ENCODE measurements around the gene RAB41. TPM values are rescaled to one million over a fixed set of nuclear protein-coding genes. Genes with fewer than 3 reads are reported as not detected.

Gene RAB41
- total RNA-seq, 3 donors from 2014 or later (not counting 1 experiment from before 2014, with no cell fraction given): not detected

- intact Hi-C loops (cut with micrococcal nuclease): no loop called here
- no peak overlapping the region for H3K27ac ChIP-seq (ENCODE audit: low read length)
These were observed 10.8 kb downstream of the RAB41 start for GRCh38 chrX:70292788-70293187.

GRCh38 chrX:70293621-70294020 is 11.6 kb downstream of the RAB41 start:
- ATAC-seq: no peak
- H3K9me3 ChIP-seq (ENCODE audit: control insufficient read depth, insufficient read depth, low read length): no peaks in the 10 kb centered on the region

More at GRCh38 chrX:70292788-70293187, 10.8 kb downstream of the RAB41 start:
- WGBS (ENCODE audit: insufficient coverage): no CpG with 5 or more reads among the region's 1 CpG
- Histone ChIP-seq H3K9me3 (ENCODE audit: control insufficient read depth, insufficient read depth, low read length) (no peaks in the 10 kb centered on the region), H3K4me1 (ENCODE audit: control insufficient read depth, insufficient read depth, low read length) (peaks cover 16% of the 10 kb centered on the region), H3K27me3 (ENCODE audit: control insufficient read depth, insufficient read depth, low read length) (no peaks in the 10 kb centered on the region), H3K4me3 (ENCODE audit: low read length) (no peak overlapping the region), H3K36me3 (ENCODE audit: control insufficient read depth, insufficient read depth, low read length) (no peaks in the 10 kb centered on the region)
- no peak for TF ChIP-seq CTCF (IDR thresholded peaks at IDR 0.05)
- H3K27ac Mint-ChIP-seq: no peak overlapping the region
- H3K36me3 Mint-ChIP-seq: no peaks in the 10 kb centered on the region
- H3K4me1 Mint-ChIP-seq: peaks cover 0 to 6% of the 10 kb centered on the region in 2 donors
- no peaks in the 10 kb centered on the region for H3K27me3 Mint-ChIP-seq (ENCODE audit: low read depth in 2 of 2)
- ATAC-seq: no peak
- no peak overlapping the region for H3K4me3 Mint-ChIP-seq
- no peak for DNase-seq
- no peaks in the 10 kb centered on the region for H3K9me3 Mint-ChIP-seq

GRCh38 chrX:70301716-70302115 is 19.7 kb downstream of the RAB41 start:
- Histone ChIP-seq H3K4me1 (ENCODE audit: control insufficient read depth, insufficient read depth, low read length) (no peaks in the 10 kb centered on the region), H3K27me3 (ENCODE audit: control insufficient read depth, insufficient read depth, low read length) (no peaks in the 10 kb centered on the region), H3K4me3 (ENCODE audit: low read length) (no peak overlapping the region), H3K9me3 (ENCODE audit: control insufficient read depth, insufficient read depth, low read length) (no peaks in the 10 kb centered on the region), H3K27ac (ENCODE audit: low read length) (no peak overlapping the region), H3K36me3 (ENCODE audit: control insufficient read depth, insufficient read depth, low read length) (no peaks in the 10 kb centered on the region)
- no peaks in the 10 kb centered on the region for H3K9me3 Mint-ChIP-seq
- H3K27me3 Mint-ChIP-seq (ENCODE audit: low read depth in 2 of 2): no peaks in the 10 kb centered on the region
- no peak for TF ChIP-seq CTCF (IDR thresholded peaks at IDR 0.05)
- H3K4me1 Mint-ChIP-seq: no peaks in the 10 kb centered on the region
- H3K4me3 Mint-ChIP-seq: no peak overlapping the region
- DNase-seq: no peak
- ATAC-seq: no peak
- H3K36me3 Mint-ChIP-seq: no peaks in the 10 kb centered on the region
- WGBS (ENCODE audit: insufficient coverage): no CpG with 5 or more reads among the region's 3 CpGs
- intact Hi-C loops (cut with micrococcal nuclease): no loop called here
- no peak overlapping the region for H3K27ac Mint-ChIP-seq

More at GRCh38 chrX:70293621-70294020, 11.6 kb downstream of the RAB41 start:
- 100% methylated on average over 2 of the region's 5 CpGs for WGBS (ENCODE audit: insufficient coverage)
- Histone ChIP-seq H3K27me3 (ENCODE audit: control insufficient read depth, insufficient read depth, low read length) (no peaks in the 10 kb centered on the region), H3K27ac (ENCODE audit: low read length) (no peak overlapping the region), H3K4me3 (ENCODE audit: low read length) (no peak overlapping the region), H3K36me3 (ENCODE audit: control insufficient read depth, insufficient read depth, low read length) (no peaks in the 10 kb centered on the region), H3K4me1 (ENCODE audit: control insufficient read depth, insufficient read depth, low read length) (peaks cover 16% of the 10 kb centered on the region)
- Mint-ChIP-seq H3K27ac (no peak overlapping the region), H3K4me1 (peaks cover 0 to 6% of the 10 kb centered on the region in 2 donors), H3K27me3 (ENCODE audit: low read depth in 2 of 2) (no peaks in the 10 kb centered on the region), H3K36me3 (no peaks in the 10 kb centered on the region), H3K4me3 (no peak overlapping the region), H3K9me3 (no peaks in the 10 kb centered on the region)
- no peak for DNase-seq
- intact Hi-C loops (cut with micrococcal nuclease): no loop called here
- no peak for TF ChIP-seq CTCF (IDR thresholded peaks at IDR 0.05)

GRCh38 chrX:70313503-70313902 is 31.5 kb downstream of the RAB41 start:
- ATAC-seq (no peak), DNase-seq (no peak)
- 85% methylated on average over 1 of the region's 1 CpG for WGBS (ENCODE audit: insufficient coverage)
- intact Hi-C loops (cut with micrococcal nuclease): no loop called here
- Mint-ChIP-seq H3K36me3 (no peaks in the 10 kb centered on the region), H3K4me3 (no peak overlapping the region), H3K27me3 (ENCODE audit: low read depth in 2 of 2) (no peaks in the 10 kb centered on the region), H3K4me1 (no peaks in the 10 kb centered on the region), H3K9me3 (no peaks in the 10 kb centered on the region), H3K27ac (no peak overlapping the region)
- TF ChIP-seq CTCF (IDR thresholded peaks at IDR 0.05): no peak
- Histone ChIP-seq H3K4me1 (ENCODE audit: control insufficient read depth, insufficient read depth, low read length) (no peaks in the 10 kb centered on the region), H3K9me3 (ENCODE audit: control insufficient read depth, insufficient read depth, low read length) (no peaks in the 10 kb centered on the region), H3K27ac (ENCODE audit: low read length) (no peak overlapping the region), H3K36me3 (ENCODE audit: control insufficient read depth, insufficient read depth, low read length) (no peaks in the 10 kb centered on the region), H3K27me3 (ENCODE audit: control insufficient read depth, insufficient read depth, low read length) (no peaks in the 10 kb centered on the region), H3K4me3 (ENCODE audit: low read length) (no peak overlapping the region)

Measured in natural killer cell (primary cell).